ENCODE results near the gene XRCC1. TPM values are rescaled to one million over a fixed set of nuclear protein-coding genes. Genes with fewer than 3 reads are reported as not detected.

XRCC1 gene
- total and polyA plus RNA-seq, 2 donors from 2014 or later, result 19.3 to 24.5 TPM

GRCh38 chr19:43620061-43621001 is 45.0 kb upstream of the XRCC1 start:
- no peaks in the 10 kb centered on the region for H3K9me3 ChIP-seq (ENCODE audit: control insufficient read depth in 2 of 3, insufficient read depth in 1 of 3, low read length in 3 of 3)
- peak overlapping the region; percentile 79 to 97 (median 92) for H3K4me3 ChIP-seq (ENCODE audit: low read length in 3 of 3)
- H3K4me1 ChIP-seq (ENCODE audit: control insufficient read depth in 2 of 3, insufficient read depth in 2 of 3, low read depth in 1 of 3, low read length in 3 of 3), result peaks cover 0 to 7% (median 0%) of the 10 kb centered on the region in 3 donors
- H3K27ac ChIP-seq (ENCODE audit: low read depth in 2 of 2, low read length in 2 of 2), result peak overlapping the region; percentile 93 to 95
- intact Hi-C loops (cut with DNase I), result no loop called here
- TF ChIP-seq CTCF (IDR thresholded peaks at IDR 0.05; ENCODE audit: borderline replicate concordance, extremely low read depth, insufficient read depth), result no peak
- DNase-seq (peak in 1 of 5 donors; percentile 28), FAIRE-seq (no peak)
- H3K36me3 ChIP-seq (ENCODE audit: control insufficient read depth in 2 of 3, insufficient read depth in 3 of 3, low read length in 3 of 3), result no peaks in the 10 kb centered on the region
- no peaks in the 10 kb centered on the region for H3K27me3 ChIP-seq (ENCODE audit: control insufficient read depth, insufficient read depth, low read length)
- peak overlapping the region; percentile 24 to 83 (median 80) for H3K9ac ChIP-seq (ENCODE audit: low read length in 3 of 3)

GRCh38 chr19:43619262-43620060 is 44.1 kb upstream of the XRCC1 start, which contains the start of gene ZNF428:
TSS of gene ZNF428 (minus strand) at chr19:43619629. CDS start at chr19:43614304, 5,325 bp downstream.
- TF ChIP-seq CTCF (IDR thresholded peaks at IDR 0.05; ENCODE audit: borderline replicate concordance, extremely low read depth, insufficient read depth), result no peak
- intact Hi-C loops (cut with DNase I), result no loop called here
- H3K27ac ChIP-seq (ENCODE audit: low read depth in 2 of 2, low read length in 2 of 2), result peak within 1 kb of the TSS; percentile 93 to 95
- FAIRE-seq, result no peak
- DNase-seq, result peak; percentile 92 to 98 (median 96)
- peak within 1 kb of the TSS; percentile 92 to 97 (median 92) for H3K4me3 ChIP-seq (ENCODE audit: low read length in 3 of 3)
- no peaks in the 10 kb centered on the region for H3K27me3 ChIP-seq (ENCODE audit: control insufficient read depth, insufficient read depth, low read length)
- H3K9ac ChIP-seq (ENCODE audit: low read length in 3 of 3), result peak within 1 kb of the TSS; percentile 83 to 98 (median 91)
- H3K4me1 ChIP-seq (ENCODE audit: control insufficient read depth in 2 of 3, insufficient read depth in 2 of 3, low read depth in 1 of 3, low read length in 3 of 3), result peaks cover 0 to 7% (median 0%) of the 10 kb centered on the region in 3 donors
- no peaks in the 10 kb centered on the region for H3K36me3 ChIP-seq (ENCODE audit: control insufficient read depth in 2 of 3, insufficient read depth in 3 of 3, low read length in 3 of 3)
- no peaks in the 10 kb centered on the region for H3K9me3 ChIP-seq (ENCODE audit: control insufficient read depth in 2 of 3, insufficient read depth in 1 of 3, low read length in 3 of 3)

- H3K36me3 ChIP-seq (ENCODE audit: control insufficient read depth in 2 of 3, insufficient read depth in 3 of 3, low read length in 3 of 3), result no peaks in the 10 kb centered on the region
- peak overlapping the region; percentile 93 to 95 for H3K27ac ChIP-seq (ENCODE audit: low read depth in 2 of 2, low read length in 2 of 2)
- no peak for FAIRE-seq
- intact Hi-C loops (cut with DNase I), result no loop called here
- TF ChIP-seq CTCF (IDR thresholded peaks at IDR 0.05; ENCODE audit: borderline replicate concordance, extremely low read depth, insufficient read depth), result no peak
- H3K9me3 ChIP-seq (ENCODE audit: control insufficient read depth in 2 of 3, insufficient read depth in 1 of 3, low read length in 3 of 3), result no peaks in the 10 kb centered on the region
- peaks cover 0 to 7% (median 0%) of the 10 kb centered on the region in 3 donors for H3K4me1 ChIP-seq (ENCODE audit: control insufficient read depth in 2 of 3, insufficient read depth in 2 of 3, low read depth in 1 of 3, low read length in 3 of 3)
- DNase-seq, result peak in 1 of 5 donors; percentile 76
- no peaks in the 10 kb centered on the region for H3K27me3 ChIP-seq (ENCODE audit: control insufficient read depth, insufficient read depth, low read length)
- peak overlapping the region; percentile 92 to 97 (median 92) for H3K4me3 ChIP-seq (ENCODE audit: low read length in 3 of 3)
- H3K9ac ChIP-seq (ENCODE audit: low read length in 3 of 3), result peak overlapping the region; percentile 83 to 98 (median 91)
Observed at GRCh38 chr19:43618921-43619261, 43.6 kb upstream of the XRCC1 start.

Measured in kidney (tissue), 14 donors.